IPS-20b (cell line): ENCODE results near the gene SPACA9.

Experiments
- H3K27ac ChIP-seq: one replicate; pipeline ENCODE4 v1.5.1; 2013; ENCODE audit warnings: low read length
- H3K27me3 ChIP-seq: 2 replicates; pipeline ENCODE4 v1.6.1; 2013; ENCODE audit warnings: mild to moderate bottlenecking, low read length, inconsistent platforms; ENCODE audit not compliant: insufficient read depth
- H3K36me3 ChIP-seq: 2 replicates; pipeline ENCODE4 v1.6.1; 2013; ENCODE audit warnings: low read depth, mild to moderate bottlenecking, inconsistent platforms, low read length, moderate library complexity; ENCODE audit not compliant: insufficient read depth
- H3K4me1 ChIP-seq: 2 replicates; pipeline ENCODE4 v1.6.1; 2013; ENCODE audit warnings: mild to moderate bottlenecking, control low read depth, inconsistent platforms, low read length, moderate library complexity; ENCODE audit not compliant: insufficient read depth
- H3K4me3 ChIP-seq: 2 replicates; pipeline ENCODE4 v1.5.1; 2013; ENCODE audit warnings: mild to moderate bottlenecking, low read length, inconsistent platforms
- H3K9ac ChIP-seq: 2 replicates; pipeline ENCODE4 v1.6.1; 2013; ENCODE audit warnings: low read depth, mild to moderate bottlenecking, inconsistent platforms, low read length, moderate library complexity
- H3K9me3 ChIP-seq: 2 replicates; pipeline ENCODE4 v1.6.1; 2013; ENCODE audit warnings: mild to moderate bottlenecking, low read depth, low read length, inconsistent platforms; ENCODE audit not compliant: insufficient read depth

Gene SPACA9

GRCh38 chr9:132898051-132898450 lies 19.4 kb downstream of the SPACA9 start:
- H3K9me3 ChIP-seq: no peaks in the 10 kb centered on the region
- H3K4me1 ChIP-seq: peaks cover 8% of the 10 kb centered on the region; the same call in 1 of the 2 replicates
- H3K4me3 ChIP-seq: no peak overlapping the region
- H3K36me3 ChIP-seq: peaks cover 91% of the 10 kb centered on the region
- no peak overlapping the region for H3K9ac ChIP-seq
- no peak overlapping the region for H3K27ac ChIP-seq
- no peaks in the 10 kb centered on the region for H3K27me3 ChIP-seq

- no peaks in the 10 kb centered on the region for H3K9me3 ChIP-seq
- no peak overlapping the region for H3K9ac ChIP-seq
- no peak overlapping the region for H3K4me3 ChIP-seq
- no peaks in the 10 kb centered on the region for H3K27me3 ChIP-seq
- H3K36me3 ChIP-seq: peaks cover 65% of the 10 kb centered on the region
- peaks cover 21% of the 10 kb centered on the region for H3K4me1 ChIP-seq
- no peak overlapping the region for H3K27ac ChIP-seq
Measured at GRCh38 chr9:132901858-132902831, 23.4 kb downstream of the SPACA9 start.

GRCh38 chr9:132903574-132904492 lies 25.1 kb downstream of the SPACA9 start:
- H3K9ac ChIP-seq: peak overlapping the region; percentile 22; the same call in 1 of the 2 replicates

GRCh38 chr9:132905726-132906125 lies 27.0 kb downstream of the SPACA9 start:
- peaks cover 50% of the 10 kb centered on the region for H3K36me3 ChIP-seq
- no peaks in the 10 kb centered on the region for H3K9me3 ChIP-seq
- H3K4me1 ChIP-seq: peaks cover 21% of the 10 kb centered on the region
- H3K9ac ChIP-seq: no peak overlapping the region
- H3K27me3 ChIP-seq: no peaks in the 10 kb centered on the region
- no peak overlapping the region for H3K27ac ChIP-seq
- H3K4me3 ChIP-seq: no peak overlapping the region

More at GRCh38 chr9:132903574-132904492, 25.1 kb downstream of the SPACA9 start:
- Histone ChIP-seq H3K27me3 (no peaks in the 10 kb centered on the region), H3K4me3 (peak overlapping the region; percentile 18; the same call in 1 of the 2 replicates), H3K4me1 (peaks cover 21% of the 10 kb centered on the region), H3K27ac (no peak overlapping the region), H3K9me3 (no peaks in the 10 kb centered on the region), H3K36me3 (peaks cover 50% of the 10 kb centered on the region)

GRCh38 chr9:132908635-132909034 lies 29.9 kb downstream of the SPACA9 start:
- H3K36me3 ChIP-seq: peaks cover 49% of the 10 kb centered on the region
- no peak overlapping the region for H3K4me3 ChIP-seq

GRCh38 chr9:132909311-132909710 lies 30.6 kb downstream of the SPACA9 start:
- H3K4me1 ChIP-seq: peaks cover 6% of the 10 kb centered on the region; the same call in 1 of the 2 replicates
- H3K27ac ChIP-seq: no peak overlapping the region
- H3K36me3 ChIP-seq: peaks cover 51% of the 10 kb centered on the region
- no peaks in the 10 kb centered on the region for H3K27me3 ChIP-seq
- H3K9me3 ChIP-seq: no peaks in the 10 kb centered on the region
- H3K9ac ChIP-seq: no peak overlapping the region
- no peak overlapping the region for H3K4me3 ChIP-seq

More at GRCh38 chr9:132908635-132909034, 29.9 kb downstream of the SPACA9 start:
- peaks cover 12% of the 10 kb centered on the region for H3K4me1 ChIP-seq
- no peak overlapping the region for H3K27ac ChIP-seq
- no peaks in the 10 kb centered on the region for H3K9me3 ChIP-seq
- no peaks in the 10 kb centered on the region for H3K27me3 ChIP-seq
- no peak overlapping the region for H3K9ac ChIP-seq

GRCh38 chr9:132910376-132910775 lies 31.7 kb downstream of the SPACA9 start:
- Histone ChIP-seq H3K4me1 (no peaks in the 10 kb centered on the region), H3K36me3 (peaks cover 49% of the 10 kb centered on the region), H3K27me3 (no peaks in the 10 kb centered on the region)

GRCh38 chr9:132912131-132912530 lies 33.4 kb downstream of the SPACA9 start:
- peaks cover 60% of the 10 kb centered on the region for H3K36me3 ChIP-seq
- H3K4me1 ChIP-seq: no peaks in the 10 kb centered on the region
- H3K27me3 ChIP-seq: no peaks in the 10 kb centered on the region

More at GRCh38 chr9:132910376-132910775, 31.7 kb downstream of the SPACA9 start:
- Histone ChIP-seq H3K27ac (no peak overlapping the region), H3K4me3 (no peak overlapping the region), H3K9ac (no peak overlapping the region), H3K9me3 (no peaks in the 10 kb centered on the region)

GRCh38 chr9:132914924-132915323 lies 36.2 kb downstream of the SPACA9 start:
- peaks cover 72% of the 10 kb centered on the region for H3K36me3 ChIP-seq
- H3K27ac ChIP-seq: no peak overlapping the region
- no peaks in the 10 kb centered on the region for H3K4me1 ChIP-seq
- H3K27me3 ChIP-seq: no peaks in the 10 kb centered on the region
- no peak overlapping the region for H3K9ac ChIP-seq
- no peak overlapping the region for H3K4me3 ChIP-seq
- H3K9me3 ChIP-seq: no peaks in the 10 kb centered on the region

More at GRCh38 chr9:132912131-132912530, 33.4 kb downstream of the SPACA9 start:
- no peak overlapping the region for H3K4me3 ChIP-seq
- H3K27ac ChIP-seq: no peak overlapping the region
- H3K9ac ChIP-seq: no peak overlapping the region
- no peaks in the 10 kb centered on the region for H3K9me3 ChIP-seq

GRCh38 chr9:132919614-132920268 lies 41.0 kb downstream of the SPACA9 start:
- peaks cover 85% of the 10 kb centered on the region for H3K36me3 ChIP-seq
- no peak overlapping the region for H3K9ac ChIP-seq
- no peaks in the 10 kb centered on the region for H3K9me3 ChIP-seq
- no peaks in the 10 kb centered on the region for H3K27me3 ChIP-seq
- no peak overlapping the region for H3K4me3 ChIP-seq
- H3K27ac ChIP-seq: no peak overlapping the region
- no peaks in the 10 kb centered on the region for H3K4me1 ChIP-seq

- no peak overlapping the region for H3K4me3 ChIP-seq
- peaks cover 91% of the 10 kb centered on the region for H3K36me3 ChIP-seq
- no peaks in the 10 kb centered on the region for H3K9me3 ChIP-seq
- no peak overlapping the region for H3K9ac ChIP-seq
- no peaks in the 10 kb centered on the region for H3K27me3 ChIP-seq
- H3K4me1 ChIP-seq: no peaks in the 10 kb centered on the region
- H3K27ac ChIP-seq: no peak overlapping the region
Measured at GRCh38 chr9:132923346-132923902, 44.7 kb downstream of the SPACA9 start.
